ENCODE results near the gene TMC1. TPM values are rescaled to one million over a fixed set of nuclear protein-coding genes. Genes with fewer than 3 reads are reported as not detected.

The TMC1 gene
- total and polyA plus RNA-seq, 4 experiments from 2014 or later: not detected

Other genes starting within 250 kb of the TMC1 start
- 100 to 1,000 TPM; 143 to 148 TPM for gene ZFAND5, start 156.4 kb upstream of the TMC1 start, total RNA-seq
- gene ZFAND5, start 156.4 kb upstream of the TMC1 start, polyA plus RNA-seq: 10 to 100 TPM; 49.3 to 80.4 TPM

All from CD4-positive, alpha-beta memory T cell (primary cell).